Measurements from ENCODE around the gene PTPN20.

Gene PTPN20

GRCh38 chr10:47022311-47023131, 111.3 kb downstream of the PTPN20 start:
- DNase-seq: peak; percentile 8

DNA sequence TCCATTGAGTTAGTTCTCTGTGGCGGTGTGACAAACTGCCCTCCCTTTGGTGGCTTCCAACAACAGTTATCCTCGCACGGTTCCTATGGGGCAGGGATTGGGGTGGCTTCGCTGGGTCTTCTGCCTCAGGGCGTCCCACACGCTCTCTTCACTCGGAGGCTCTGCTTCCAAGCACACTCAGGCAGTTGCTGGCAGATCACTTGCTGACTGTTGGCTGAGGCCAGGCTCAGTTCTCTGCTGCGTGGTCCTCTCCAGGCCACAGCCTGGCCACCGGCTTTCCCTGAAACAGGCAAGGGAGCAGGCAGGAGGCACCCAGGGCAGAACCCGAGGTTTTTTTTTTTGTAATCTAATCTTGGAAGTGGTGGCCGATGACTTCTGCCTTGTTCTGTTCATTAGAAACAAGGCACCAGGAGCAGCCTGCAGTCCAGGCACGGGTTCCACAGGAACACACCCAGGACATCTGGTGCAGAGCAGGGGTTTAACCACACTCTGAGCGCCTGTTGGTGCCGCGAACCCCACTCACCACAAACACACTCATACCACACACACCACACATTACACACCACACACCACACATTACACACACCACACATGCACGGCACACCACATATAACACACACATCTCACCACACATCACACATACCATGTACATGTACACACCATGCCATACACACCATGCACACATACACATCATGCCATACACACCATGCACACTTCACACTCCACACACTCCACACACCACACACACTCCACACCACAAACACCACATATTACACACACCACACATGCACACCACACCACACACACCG, 112.2 kb downstream of the PTPN20 start:
- no peak for DNase-seq

GRCh38 chr10:47024046-47024322, 112.8 kb downstream of the PTPN20 start:
- no peak for DNase-seq

DNA sequence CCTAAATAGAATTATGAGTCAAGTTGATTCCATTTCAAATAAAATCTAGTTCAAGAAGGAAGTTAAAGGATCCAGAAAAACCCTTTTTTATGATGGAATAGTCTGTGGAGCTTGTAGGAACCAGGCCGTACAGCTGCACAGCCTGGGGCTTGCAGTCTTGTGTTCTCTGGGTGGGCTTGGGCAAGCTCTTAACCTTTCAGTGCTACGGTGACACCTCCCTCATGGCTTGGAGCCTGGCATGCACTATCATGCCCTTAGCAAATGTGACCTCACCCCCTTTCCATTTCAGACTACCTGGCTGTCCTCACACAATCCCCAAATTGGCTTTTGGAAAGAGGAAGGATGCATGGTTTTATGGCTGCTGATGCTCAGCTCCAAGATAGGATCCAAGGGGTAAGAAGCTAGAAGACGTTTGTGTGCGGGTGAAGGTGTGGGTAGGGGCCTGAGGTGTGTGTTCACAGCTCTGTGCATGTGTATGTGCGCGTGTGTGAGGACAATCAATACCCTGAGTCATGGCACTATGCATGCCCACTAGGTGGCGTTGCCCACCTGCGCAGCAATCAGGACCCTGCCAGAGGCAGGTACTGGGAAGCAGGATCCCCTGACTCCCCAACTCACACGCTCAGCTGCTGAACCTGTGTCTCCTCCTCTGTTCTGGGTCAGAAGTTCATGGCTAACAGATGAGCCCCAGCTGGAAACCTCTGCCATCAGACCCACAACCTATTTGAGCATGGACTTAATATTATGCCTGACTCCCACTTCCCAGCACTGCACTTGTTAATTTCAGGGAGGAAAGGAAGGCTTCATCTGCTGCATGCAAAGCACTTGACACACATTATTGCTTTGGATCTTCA, 113.4 kb downstream of the PTPN20 start:
- peak; percentile 92 for DNase-seq

GRCh38 chr10:47025253-47025539, 114.0 kb downstream of the PTPN20 start:
- peak; percentile 13 for DNase-seq

GRCh38 chr10:47025540-47026300, 114.5 kb downstream of the PTPN20 start:
- peak; percentile 9 for DNase-seq

DNA sequence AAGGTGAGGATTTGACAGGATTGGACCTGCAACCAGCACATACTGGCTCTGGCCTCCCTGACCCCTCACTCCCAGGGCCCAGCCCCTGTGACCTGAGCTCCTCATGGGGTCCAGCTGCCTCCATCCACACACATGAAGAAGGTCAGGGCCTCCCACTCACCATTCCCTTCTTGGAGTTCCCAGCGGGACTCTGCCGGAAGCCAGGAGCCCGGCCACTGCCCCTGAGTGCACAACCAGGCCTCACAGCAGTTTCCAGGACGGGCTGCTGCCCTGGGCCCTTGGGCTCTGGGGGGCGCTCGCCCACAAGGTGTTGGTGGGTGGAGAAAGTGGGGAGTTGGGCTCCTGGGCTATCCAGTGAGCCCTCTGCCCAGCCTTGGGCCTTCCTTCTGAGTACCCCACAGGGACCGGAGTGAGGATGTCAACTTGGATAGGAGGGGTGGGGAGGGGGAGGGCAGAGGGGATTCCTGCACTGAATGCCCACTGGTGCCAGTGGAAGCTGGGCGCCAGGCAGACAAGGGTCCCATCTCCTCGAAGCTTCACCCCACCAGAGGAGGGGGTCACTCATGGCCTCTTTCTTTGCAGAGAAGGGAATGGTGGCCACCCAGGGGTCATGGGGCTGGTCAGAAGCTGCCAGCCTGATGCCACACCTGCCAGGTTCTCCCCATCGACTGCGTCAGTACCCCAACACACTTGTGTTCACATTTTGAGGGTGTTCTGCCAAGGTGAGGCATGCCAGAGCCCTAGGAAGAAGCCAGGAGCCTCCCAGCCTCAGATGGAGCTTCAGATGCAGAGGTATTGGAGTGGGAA, 115.3 kb downstream of the PTPN20 start:
- peak; percentile 6 for DNase-seq

DNA sequence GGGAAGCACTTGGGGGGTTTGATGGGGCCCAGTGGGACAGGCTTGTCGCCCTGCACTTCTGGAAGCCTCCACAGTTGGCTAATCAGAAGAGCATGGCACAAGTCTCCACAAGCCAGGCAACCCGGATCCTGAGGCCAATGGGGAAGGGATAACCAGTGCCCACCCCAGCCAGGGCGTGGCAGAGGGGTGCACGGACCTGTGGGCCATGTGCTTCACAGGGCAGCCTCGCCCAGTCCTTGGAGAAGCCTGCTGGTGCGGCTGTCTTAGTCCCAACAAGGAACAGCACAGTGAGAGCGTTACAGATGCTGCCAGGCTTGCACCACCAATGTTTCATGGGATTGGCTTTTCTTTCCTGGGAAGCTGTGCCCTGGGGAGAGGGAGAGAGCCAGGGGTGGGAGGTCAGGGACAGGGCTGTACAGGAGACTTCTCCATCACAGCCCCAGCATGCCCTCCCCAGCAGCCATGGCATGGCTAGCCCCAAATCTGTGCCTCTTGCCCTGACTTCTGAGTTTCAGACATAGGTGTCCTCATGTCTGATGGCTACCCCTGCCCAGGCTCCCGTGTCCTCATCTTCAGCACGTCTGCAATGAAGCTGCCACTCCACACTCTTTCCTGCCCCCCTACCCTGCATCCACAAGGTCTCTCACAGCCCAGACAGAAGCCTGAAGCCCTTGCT, 116.0 kb downstream of the PTPN20 start:
- peak; percentile 7 for DNase-seq

DNA sequence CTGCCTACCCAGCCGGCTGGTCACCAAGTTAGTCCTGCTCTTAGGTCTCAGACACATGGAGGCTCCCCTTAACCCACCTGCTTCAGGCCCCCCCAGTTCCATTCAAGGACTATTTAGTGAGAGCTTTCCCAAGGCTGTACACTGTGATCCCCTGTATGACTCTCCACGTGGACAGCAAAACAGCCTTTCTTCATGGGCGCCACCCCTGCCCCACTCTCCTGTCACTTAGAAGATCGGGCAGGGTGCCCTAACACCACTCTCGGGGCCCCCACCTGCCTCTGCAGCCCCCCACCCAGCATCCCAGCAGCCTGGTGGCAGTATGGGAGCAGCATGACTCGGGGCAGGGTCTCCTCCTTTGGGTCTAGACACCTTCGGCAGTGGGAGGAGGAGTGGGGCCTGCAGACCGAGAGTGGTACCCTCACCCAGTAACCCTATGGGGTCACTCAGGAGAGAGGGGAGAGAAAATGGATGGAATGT, 116.6 kb downstream of the PTPN20 start:
- peak; percentile 9 for DNase-seq

DNA sequence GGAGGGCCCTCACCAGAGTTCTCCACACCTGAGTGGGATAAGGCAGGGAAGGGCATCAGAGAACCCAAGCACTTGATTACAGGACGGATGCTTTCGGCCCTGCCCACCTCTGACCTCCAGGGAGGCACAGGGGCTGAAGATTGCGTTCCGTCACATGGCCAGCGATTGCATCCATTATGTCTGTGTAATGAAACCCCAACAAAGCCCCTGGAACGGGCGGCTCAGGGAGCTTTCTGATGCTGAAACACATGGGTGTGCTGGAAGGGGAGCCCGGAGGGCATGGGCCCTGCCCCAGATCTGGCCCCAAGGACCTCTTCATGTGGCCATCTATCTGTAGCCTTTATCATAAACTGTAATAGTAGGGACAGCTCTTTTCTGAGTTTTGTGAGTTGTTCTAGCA, 117.2 kb downstream of the PTPN20 start:
- peak; percentile 7 for DNase-seq

DNA sequence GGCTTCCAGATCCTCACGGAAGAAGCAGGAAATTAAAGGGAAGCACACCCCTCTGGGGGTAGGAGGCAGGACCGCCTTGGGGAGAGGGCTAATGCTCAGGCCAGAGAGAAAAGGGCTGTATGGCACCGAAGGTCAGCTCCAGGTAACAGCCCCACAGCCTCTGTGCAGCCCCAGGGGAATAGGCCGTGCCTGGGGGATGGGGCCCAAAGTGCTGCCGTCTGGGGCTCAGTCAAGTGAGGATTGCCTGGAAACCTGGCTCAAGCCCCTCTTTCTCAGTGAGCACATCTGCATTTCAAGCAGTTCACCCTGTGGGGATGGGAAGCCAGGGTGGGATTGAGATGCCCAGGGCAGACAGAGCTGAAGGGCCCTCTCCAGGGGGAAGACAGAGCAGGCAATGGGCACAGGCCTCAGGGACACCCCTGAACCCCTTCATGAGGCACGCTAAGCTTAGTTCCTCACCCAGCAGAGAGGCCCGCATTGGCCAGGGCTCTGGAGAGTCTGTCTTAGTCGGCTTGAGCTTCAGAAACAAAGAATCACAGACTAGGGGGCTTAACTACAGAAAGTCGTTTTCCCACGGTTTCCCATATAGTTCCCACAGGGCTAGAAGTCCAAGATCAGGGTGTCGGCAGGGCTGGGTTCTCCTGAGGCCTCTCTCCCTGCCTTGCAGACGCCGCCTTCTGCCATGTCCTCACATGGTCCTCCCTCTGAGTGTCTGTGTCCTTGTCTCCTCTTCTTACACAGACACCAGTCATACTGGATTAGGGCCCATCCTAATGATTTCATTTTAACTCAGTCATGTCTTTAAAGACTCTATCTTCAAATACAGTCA, 118.2 kb downstream of the PTPN20 start:
- peak; percentile 9 for DNase-seq

GRCh38 chr10:47030191-47030703, 119.0 kb downstream of the PTPN20 start:
- peak; percentile 14 for DNase-seq

- peak; percentile 38 for DNase-seq
Observed at GRCh38 chr10:47031211-47031900, 120.1 kb downstream of the PTPN20 start.

GRCh38 chr10:47031901-47032465, 120.8 kb downstream of the PTPN20 start:
- DNase-seq: peak; percentile 26

- no peak for DNase-seq
Observed at GRCh38 chr10:47033081-47033480, 121.9 kb downstream of the PTPN20 start.

DNA sequence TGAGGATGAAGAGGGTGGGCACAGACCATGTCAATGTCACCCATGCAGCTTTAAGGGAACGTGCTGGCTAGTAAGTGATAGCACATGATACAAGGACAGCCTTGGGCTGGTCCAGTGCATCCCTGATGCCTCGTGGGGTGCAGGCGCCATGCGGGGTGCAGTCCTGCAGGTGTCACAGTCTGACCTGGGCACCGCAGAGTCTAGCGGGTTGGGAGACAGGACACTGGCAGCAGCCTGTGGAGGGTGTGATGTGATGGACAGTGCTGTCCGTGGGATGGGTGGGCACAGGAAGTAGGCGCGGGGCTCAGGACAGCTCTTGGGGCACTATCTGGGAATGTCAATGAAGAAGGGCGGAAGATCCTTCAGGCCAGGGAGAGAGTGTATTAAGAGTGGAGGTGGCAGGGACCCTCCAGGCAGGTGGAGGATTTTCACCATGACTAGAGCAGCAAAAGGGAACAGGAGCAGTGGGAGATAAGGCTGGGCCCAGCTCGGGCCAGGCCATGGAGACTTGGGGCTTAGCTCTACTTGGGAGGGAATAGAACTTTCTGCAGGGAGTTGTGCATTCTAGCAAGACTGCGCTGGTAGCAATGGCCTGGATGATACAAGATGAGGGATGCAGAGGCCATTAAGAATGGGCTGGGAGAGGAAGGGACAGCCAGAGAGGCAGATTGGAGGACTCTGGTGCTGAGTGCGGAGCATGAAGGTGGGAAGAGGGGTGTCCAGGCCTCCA, 122.5 kb downstream of the PTPN20 start:
- peak; percentile 6 for DNase-seq

DNA sequence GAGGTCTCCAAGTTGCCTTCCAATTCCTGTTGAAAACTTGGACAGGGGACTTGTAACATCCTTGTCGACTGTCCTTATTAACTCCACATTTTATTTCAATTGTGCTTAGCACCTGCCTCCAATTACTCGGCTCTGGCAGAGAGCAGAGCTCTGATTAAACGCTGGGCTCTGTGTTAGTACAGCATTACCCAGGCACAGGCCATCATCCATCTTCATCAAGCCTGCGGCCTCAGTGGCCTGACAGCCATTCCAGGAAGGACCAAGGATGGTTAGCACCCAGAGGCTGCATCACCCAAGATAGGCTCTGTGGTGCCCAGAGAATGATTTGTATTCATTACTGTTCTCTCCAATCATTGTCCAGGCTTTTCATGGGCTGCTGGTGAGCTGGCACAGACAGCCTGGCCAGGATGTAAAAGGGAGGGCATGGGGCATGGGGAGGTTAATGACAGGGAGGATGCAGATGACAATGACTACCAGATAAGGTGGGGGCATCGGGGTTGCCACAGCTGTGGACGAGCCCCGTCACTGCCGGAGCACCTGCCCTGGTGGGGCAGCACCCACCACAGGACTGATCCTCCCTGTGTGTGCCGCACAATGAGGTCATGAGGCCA, 123.3 kb downstream of the PTPN20 start:
- peak; percentile 5 for DNase-seq

Data from 8988T (cell line).